Sigmoid colon (tissue), 7 donors: Measurements from ENCODE around the gene ZNF410. TPM values are rescaled to one million over a fixed set of nuclear protein-coding genes. Genes with fewer than 3 reads are reported as not detected.

Experiments used
- DNase-seq: peaks from one replicate; pipeline ENCODE4 v3.0.0-alpha.2; 2019
- H3K27ac ChIP-seq, 4 donors: fragments of 200-600 bp; sonication (generic); one replicate each; pipeline ENCODE4 v1.5.1; 2016 to 2019; ENCODE audit warnings: mild to moderate bottlenecking in 1 of 4
- H3K27me3 ChIP-seq, 3 donors: fragments of 200-600 bp; sonication (generic); one replicate each; pipeline ENCODE4 v1.5.1; 2019; ENCODE audit warnings: mild to moderate bottlenecking in 1 of 3
- H3K36me3 ChIP-seq, 4 donors: fragments of 200-600 bp; sonication (generic); one replicate each; pipeline ENCODE4 v1.5.1; 2016 to 2019
- H3K4me1 ChIP-seq, 4 donors: fragments of 200-600 bp; sonication (generic); one replicate each; pipeline ENCODE4 v1.5.1; 2017 to 2019
- H3K4me3 ChIP-seq, 4 donors: fragments of 200-600 bp; sonication (generic); one replicate each; pipeline ENCODE4 v1.5.1; 2017 to 2019; ENCODE audit warnings: mild to moderate bottlenecking in 2 of 4, moderate library complexity in 1 of 4
- H3K9me3 ChIP-seq, 4 donors: fragments of 200-600 bp in 3 of 4; sonication (generic) in 3 of 4; one replicate each; pipeline versions ENCODE4 v1.5.1 to v1.6.1; 2013 to 2019
- EP300 ChIP-seq, 4 donors: sonication (generic); formaldehyde crosslinking; IDR thresholded peaks; one replicate each; pipeline ENCODE4 v1.6.1; 2017; ENCODE audit warnings: antibody characterized with exemption in 4 of 4
- POLR2A ChIP-seq, 2 donors: fragments of 450-650 bp; IDR thresholded peaks; one replicate each; pipeline ENCODE4 v1.6.1; 2016; ENCODE audit warnings: antibody characterized with exemption in 2 of 2, mild to moderate bottlenecking in 2 of 2, moderate library complexity in 2 of 2
- POLR2AphosphoS5 ChIP-seq, 4 donors: sonication (generic); formaldehyde crosslinking; IDR thresholded peaks; one replicate each; pipeline ENCODE4 v1.6.1; 2017; ENCODE audit warnings: antibody characterized with exemption in 4 of 4
- WGBS, 2 donors: extraction: QIAGEN DNeasy Blood & Tissue Kit; methylation state at CpG; one replicate each; pipeline ENCODE4 v1.1.7; 2013; 5-methylcytosine and 5-hydroxymethylcytosine counted together
- intact Hi-C: fragments of 100-400 bp; cut with DNase I; formaldehyde crosslinking; loops from one replicate; pipeline ENCODE4 v1.15.1; 2023
- polyA plus RNA-seq, 3 donors: library from polyadenylated mRNA; stranded (reverse); fragments of 200-250 nt; gene quantifications; one replicate each; pipeline ENCODE4 v1.2.3, GENCODE V29; 2013
- total RNA-seq, 4 donors: library from RNA; depleted of rRNA; stranded (reverse); fragments of >200 nt; gene quantifications; one replicate each; pipeline ENCODE4 v1.1.0, GENCODE V29; 2016
- TF ChIP-seq, protein P1 (sequence below), 4 experiments: fragments of 450-650 bp in 3 of 4; fragments of 200-600 bp in 1 of 4; IDR thresholded peaks; one replicate each; pipeline ENCODE4 v1.5.1; 2016 to 2019; ENCODE audit warnings: antibody characterized with exemption in 4 of 4, mild to moderate bottlenecking in 3 of 4, moderate library complexity in 2 of 4
- donor health status: healthy with polysubstance abuse.
- donor health status: Bipolar disorder and iron deficiency.
- donor health status: healthy.

Gene ZNF410
- total and polyA plus RNA-seq, 7 donors: 33.3 to 67.8 (median 45.1) TPM

DNA sequence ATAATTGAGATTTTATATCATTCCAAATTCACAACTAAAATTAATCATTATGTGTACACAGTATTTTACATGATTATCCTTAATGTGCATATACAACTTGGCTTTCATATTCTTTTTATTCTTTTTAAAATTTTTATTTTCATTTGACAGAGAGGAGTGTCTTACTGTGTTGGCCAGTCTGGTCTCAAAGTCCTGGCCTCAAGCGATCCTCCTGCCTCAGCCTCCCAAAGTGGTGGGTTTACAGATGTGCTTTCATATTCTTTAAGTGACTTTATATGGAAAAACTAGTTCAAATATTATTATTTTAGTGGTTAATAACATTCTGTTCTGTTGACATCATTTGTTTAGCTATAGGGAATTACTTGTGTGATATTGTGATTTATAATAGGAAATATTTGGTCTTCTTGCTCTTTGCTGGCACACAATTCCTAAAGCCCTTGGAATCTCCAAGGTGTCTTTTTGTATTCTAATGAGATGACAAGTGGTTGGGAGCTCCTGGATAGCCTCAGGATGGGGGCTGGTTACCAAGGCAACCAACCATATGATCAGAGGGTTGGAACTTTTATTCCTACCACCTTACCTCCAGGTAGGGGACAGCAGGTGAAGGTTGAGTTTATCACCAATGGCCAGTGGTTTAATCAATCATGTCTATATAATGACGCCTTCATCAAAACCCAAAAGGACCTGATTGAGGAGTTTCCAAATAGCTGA is 16.0 kb upstream of the ZNF410 start:
- intact Hi-C loops: no loop called here
- Histone ChIP-seq H3K27me3 (no peaks in the 10 kb centered on the region), H3K36me3 (peaks cover 0 to 16% (median 3%) of the 10 kb centered on the region in 4 donors), H3K27ac (no peak overlapping the region), H3K9me3 (no peaks in the 10 kb centered on the region), H3K4me3 (no peak overlapping the region), H3K4me1 (no peaks in the 10 kb centered on the region)
- no peak for DNase-seq
- WGBS, 2 donors: 93 to 96% methylated on average over 2 of the region's 2 CpGs
- TF ChIP-seq POLR2A (IDR thresholded peaks at IDR 0.05) (no peak), POLR2AphosphoS5 (IDR thresholded peaks at IDR 0.05) (no peak), EP300 (IDR thresholded peaks at IDR 0.05) (no peak)
- TF ChIP-seq, protein P1, sequence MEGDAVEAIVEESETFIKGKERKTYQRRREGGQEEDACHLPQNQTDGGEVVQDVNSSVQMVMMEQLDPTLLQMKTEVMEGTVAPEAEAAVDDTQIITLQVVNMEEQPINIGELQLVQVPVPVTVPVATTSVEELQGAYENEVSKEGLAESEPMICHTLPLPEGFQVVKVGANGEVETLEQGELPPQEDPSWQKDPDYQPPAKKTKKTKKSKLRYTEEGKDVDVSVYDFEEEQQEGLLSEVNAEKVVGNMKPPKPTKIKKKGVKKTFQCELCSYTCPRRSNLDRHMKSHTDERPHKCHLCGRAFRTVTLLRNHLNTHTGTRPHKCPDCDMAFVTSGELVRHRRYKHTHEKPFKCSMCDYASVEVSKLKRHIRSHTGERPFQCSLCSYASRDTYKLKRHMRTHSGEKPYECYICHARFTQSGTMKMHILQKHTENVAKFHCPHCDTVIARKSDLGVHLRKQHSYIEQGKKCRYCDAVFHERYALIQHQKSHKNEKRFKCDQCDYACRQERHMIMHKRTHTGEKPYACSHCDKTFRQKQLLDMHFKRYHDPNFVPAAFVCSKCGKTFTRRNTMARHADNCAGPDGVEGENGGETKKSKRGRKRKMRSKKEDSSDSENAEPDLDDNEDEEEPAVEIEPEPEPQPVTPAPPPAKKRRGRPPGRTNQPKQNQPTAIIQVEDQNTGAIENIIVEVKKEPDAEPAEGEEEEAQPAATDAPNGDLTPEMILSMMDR (IDR thresholded peaks at IDR 0.05): no peak

DNA sequence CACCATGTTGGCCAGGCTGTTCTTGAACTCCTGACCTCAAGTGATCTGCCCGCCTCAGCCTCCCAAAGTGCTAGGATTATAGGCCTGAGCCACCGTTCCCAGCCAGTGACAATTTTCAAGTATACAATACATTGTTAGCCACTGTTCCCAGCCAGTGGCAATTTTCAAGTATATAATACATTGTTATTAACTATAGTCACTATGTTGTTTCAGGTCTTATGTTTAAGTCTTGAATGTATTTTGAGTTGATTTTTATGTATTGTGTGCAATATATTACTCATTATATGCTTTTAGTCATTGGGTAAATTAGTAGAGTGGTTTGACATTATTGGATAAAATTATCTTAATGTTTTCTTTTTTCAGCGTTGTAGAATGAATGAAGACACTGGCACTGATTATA is 13.0 kb upstream of the ZNF410 start:
- Histone ChIP-seq H3K9me3 (no peaks in the 10 kb centered on the region), H3K36me3 (peaks cover 0 to 9% (median 3%) of the 10 kb centered on the region in 4 donors), H3K4me3 (no peak overlapping the region), H3K27ac (no peak overlapping the region), H3K27me3 (no peaks in the 10 kb centered on the region), H3K4me1 (no peaks in the 10 kb centered on the region)
- 69 to 85% methylated on average over 3 of the region's 3 CpGs for whole genome bisulfite sequencing, 2 donors
- intact Hi-C loops: no loop called here
- TF ChIP-seq POLR2AphosphoS5 (IDR thresholded peaks at IDR 0.05) (no peak), POLR2A (IDR thresholded peaks at IDR 0.05) (no peak), EP300 (IDR thresholded peaks at IDR 0.05) (no peak)
- TF ChIP-seq, protein P1 (IDR thresholded peaks at IDR 0.05): no peak
- DNase-seq: no peak

DNA sequence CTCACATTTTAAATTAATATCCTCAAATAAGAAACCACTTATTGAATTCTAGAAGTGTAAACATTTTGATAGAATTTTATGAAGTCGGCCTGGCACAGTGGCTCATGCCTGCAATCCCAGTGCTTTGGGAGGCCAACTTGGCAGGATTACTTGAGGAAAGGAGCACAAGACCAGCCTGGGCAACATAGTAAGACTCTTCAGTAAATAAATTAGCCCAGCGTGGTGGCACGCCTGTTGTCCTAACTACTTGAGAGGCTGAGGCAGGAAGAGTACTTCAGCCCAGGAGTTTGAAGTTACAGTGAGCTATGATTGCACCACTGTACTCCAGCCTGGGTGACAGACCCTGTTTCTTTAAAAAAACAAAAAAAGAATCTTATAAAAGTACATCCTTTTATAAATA is 8.9 kb upstream of the ZNF410 start:
- no peaks in the 10 kb centered on the region for H3K9me3 ChIP-seq
- no peak for DNase-seq
- no peak for TF ChIP-seq POLR2A (IDR thresholded peaks at IDR 0.05)
- no peak for TF ChIP-seq EP300 (IDR thresholded peaks at IDR 0.05)
- TF ChIP-seq POLR2AphosphoS5 (IDR thresholded peaks at IDR 0.05): no peak
- TF ChIP-seq, protein P1 (IDR thresholded peaks at IDR 0.05): no peak
- H3K4me1 ChIP-seq: no peaks in the 10 kb centered on the region
- whole genome bisulfite sequencing, 2 donors: 72 to 86% methylated on average over 3 of the region's 3 CpGs
- H3K27me3 ChIP-seq: no peaks in the 10 kb centered on the region
- peaks cover 0 to 32% (median 3%) of the 10 kb centered on the region in 4 donors for H3K36me3 ChIP-seq
- intact Hi-C loops: no loop called here
- no peak overlapping the region for H3K27ac ChIP-seq
- H3K4me3 ChIP-seq: no peak overlapping the region

DNA sequence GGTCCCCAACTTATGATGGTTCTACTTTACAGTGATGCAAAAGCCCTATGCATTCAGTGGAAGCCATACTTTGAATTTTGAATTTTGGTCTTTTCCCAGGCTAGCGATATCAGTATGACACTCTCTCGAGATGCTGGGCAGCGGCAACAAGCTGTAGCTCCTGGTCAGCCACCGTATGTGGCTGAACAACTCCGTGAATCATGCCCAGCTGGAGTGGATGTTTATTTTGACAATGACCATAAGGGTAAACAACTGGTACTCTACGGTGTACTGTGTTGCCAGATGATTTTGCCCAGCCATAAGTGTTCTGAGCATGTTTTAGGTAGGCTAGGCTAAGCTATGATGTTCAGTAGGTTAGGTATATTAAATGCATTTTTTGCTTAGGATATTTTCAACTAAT is 8.2 kb upstream of the ZNF410 start:
- TF ChIP-seq POLR2AphosphoS5 (IDR thresholded peaks at IDR 0.05) (no peak), EP300 (IDR thresholded peaks at IDR 0.05) (no peak)
- TF ChIP-seq, protein P1 (IDR thresholded peaks at IDR 0.05): no peak

DNA sequence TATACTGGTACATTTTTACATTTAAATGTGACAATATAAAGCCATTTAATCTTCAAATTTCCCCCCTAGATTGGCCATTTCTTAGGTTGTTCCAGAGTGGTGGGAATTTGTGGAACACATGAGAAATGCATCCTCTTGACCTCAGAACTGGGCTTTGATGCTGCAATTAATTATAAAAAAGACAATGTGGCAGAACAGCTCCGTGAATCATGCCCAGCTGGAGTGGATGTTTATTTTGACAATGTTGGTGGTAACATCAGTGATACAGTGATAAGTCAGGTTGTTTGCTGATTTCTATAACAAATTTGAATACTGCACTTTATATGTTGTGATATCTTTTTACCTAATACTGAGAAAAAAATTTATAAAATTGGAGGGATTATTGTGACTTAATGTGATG is 7.6 kb upstream of the ZNF410 start:
- 88% methylated on average over 1 of the region's 1 CpG for WGBS, 2 donors
- Histone ChIP-seq H3K36me3 (peaks cover 0 to 29% (median 3%) of the 10 kb centered on the region in 4 donors), H3K4me1 (no peaks in the 10 kb centered on the region), H3K27me3 (no peaks in the 10 kb centered on the region), H3K27ac (no peak overlapping the region), H3K9me3 (no peaks in the 10 kb centered on the region), H3K4me3 (no peak overlapping the region)
- no peak for TF ChIP-seq EP300 (IDR thresholded peaks at IDR 0.05)
- no peak for TF ChIP-seq POLR2A (IDR thresholded peaks at IDR 0.05)
- TF ChIP-seq, protein P1 (IDR thresholded peaks at IDR 0.05): no peak
- no peak for TF ChIP-seq POLR2AphosphoS5 (IDR thresholded peaks at IDR 0.05)
- DNase-seq: no peak
- intact Hi-C loops: no loop called here

More for the DNA sequence above, 8.2 kb upstream of the ZNF410 start:
- intact Hi-C loops: no loop called here
- Histone ChIP-seq H3K9me3 (no peaks in the 10 kb centered on the region), H3K27ac (no peak overlapping the region), H3K4me3 (no peak overlapping the region), H3K27me3 (no peaks in the 10 kb centered on the region), H3K36me3 (peaks cover 0 to 32% (median 3%) of the 10 kb centered on the region in 4 donors), H3K4me1 (no peaks in the 10 kb centered on the region)
- WGBS, 2 donors: 87 to 88% methylated on average over 6 of the region's 6 CpGs
- DNase-seq: no peak
